ENCODE measurements around the gene TRPM5.
"Not testable (repeated sequence)": the region's sequence is repeated elsewhere in the genome, so short reads cannot be mapped to it uniquely, and the experiment has no call there.

The TRPM5 gene

DNA sequence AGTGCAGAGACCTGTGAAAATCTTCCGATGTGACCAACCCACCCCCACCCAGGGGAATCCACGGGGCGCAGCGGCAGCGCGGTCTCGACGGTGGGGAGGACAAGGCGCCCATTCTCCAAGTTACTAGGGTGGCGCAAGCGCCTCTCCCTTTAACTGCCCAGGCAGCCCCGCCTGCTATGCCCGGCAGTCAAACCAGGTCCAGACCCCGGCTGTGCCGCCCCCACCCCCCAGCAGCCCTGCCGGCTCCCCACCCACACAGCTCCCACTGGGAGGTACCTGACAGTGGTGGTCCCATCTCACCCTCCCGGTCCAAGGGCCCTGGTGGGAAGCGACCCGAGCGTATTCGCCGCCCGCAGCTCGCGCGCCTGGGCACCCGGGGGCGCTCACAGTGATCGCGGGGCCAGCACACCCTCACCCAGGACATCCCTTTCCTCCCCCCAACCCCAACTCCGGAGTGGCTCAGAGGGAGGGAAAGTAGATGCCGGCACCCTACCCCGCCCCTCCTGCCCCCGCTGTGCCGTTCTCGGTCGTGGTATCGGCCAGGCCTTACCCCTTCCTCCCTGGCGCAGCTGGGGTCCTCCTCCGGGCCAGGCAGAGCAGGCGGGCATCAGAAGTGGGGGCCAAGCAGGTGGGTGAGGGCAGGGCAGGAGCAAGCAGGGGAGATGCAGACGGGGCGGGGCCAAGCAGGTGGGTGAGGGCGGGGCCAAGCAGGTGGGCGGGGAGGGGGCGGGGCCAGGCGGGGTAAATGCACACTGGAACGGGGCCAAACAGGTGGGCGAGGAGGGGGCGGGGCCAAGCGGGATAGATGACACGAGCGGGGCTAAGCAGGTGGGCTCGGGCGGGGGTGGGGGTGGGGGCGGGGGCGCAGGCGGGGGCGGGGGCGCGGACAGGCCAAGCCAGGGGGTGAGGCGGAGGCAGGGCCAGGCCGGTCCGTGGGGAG, at the start of gene TRPM5:
TSS of gene TRPM5 (minus strand) at position 634 of the 940 bp plus-strand sequence. CDS start 21,478 bp downstream, outside the sequence.
- DNase-seq = no peak

DNA sequence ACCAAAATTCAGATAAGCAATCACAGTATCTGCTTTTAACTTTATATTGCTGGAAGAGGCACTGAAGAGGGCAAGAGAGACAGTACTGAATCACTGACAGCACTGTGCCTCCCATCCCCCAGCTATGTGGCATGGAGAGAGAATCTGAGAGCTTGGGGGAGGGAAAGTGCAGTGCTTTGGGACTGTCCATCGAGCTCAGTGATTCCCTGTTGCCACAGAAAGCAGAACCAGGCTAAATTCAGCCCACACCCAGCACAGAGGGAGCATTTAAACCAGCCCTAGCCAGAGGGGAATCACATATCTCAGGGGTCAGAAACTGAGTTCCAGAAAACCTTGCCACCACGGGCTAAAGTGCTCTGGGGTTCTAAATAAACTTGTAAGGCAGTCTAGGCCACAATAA, 44.8 kb upstream of the TRPM5 start:
- DNase-seq = no peak

- DNase-seq = no peak
Measured at GRCh38 chr11:2488004-2488403, 43.7 kb upstream of the TRPM5 start.

- DNase-seq = no peak
Measured at GRCh38 chr11:2484576-2485125, 40.3 kb upstream of the TRPM5 start.

DNA sequence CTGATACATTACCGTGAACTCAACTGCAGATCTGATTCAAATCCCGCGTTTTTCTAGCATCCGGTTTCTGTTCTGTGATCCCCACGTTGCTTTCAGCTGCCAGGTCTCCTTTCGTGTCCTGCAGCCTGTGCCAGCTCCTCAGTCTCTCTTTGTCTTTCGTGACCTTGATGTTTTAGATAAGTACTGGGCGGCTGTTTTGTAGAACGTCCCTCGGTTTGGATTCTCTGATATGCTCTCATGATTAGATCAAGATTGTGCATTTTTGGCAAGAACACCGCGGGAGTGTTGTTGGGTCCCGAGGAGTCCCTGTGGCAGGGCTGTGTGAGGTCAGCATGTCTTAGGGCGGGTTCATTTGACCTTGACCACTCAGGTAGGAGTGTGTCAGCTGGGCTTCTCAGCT, 39.1 kb upstream of the TRPM5 start:
- no peak for DNase-seq

- DNase-seq = no peak
Measured at GRCh38 chr11:2482745-2483144, 38.4 kb upstream of the TRPM5 start.

DNA sequence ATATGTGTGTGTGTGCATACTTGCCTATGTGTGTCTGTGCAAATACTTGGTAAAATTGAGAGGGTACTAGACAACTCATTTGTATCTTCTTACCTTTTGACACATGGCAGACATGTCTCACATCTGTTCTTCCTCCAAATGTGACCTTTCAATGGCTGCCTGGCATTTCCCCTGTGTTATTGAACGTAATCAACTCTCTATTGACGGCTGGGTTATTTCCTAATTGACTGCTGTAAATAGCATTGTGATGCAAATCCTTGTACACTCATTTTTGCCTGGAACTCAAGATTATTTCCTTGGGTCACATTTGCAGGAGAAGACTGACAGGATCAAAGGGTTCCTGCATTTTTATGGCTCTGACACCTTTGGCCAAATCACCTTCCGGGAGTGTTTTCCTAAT, 37.9 kb upstream of the TRPM5 start:
- no peak for DNase-seq

DNA sequence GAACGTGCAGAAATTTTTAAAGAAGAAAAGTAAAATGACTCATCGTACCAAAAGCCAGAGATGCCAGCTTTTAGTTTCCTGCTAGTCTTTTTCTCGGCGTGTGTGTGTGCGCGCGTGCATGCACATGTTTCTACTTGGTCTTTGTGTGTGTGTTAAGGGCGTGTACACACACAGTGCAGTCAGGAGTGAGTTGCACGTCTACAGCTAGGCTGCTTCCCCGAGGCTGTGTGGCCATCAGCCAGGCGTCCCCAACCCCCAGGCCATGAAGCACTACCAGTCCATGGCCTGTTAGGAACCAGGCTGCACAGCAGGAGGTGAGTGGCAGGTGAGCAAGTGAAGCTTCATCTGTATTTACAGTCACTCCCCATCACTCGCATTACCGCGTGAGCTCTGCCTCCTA, 36.9 kb upstream of the TRPM5 start:
- no peak for DNase-seq

DNA sequence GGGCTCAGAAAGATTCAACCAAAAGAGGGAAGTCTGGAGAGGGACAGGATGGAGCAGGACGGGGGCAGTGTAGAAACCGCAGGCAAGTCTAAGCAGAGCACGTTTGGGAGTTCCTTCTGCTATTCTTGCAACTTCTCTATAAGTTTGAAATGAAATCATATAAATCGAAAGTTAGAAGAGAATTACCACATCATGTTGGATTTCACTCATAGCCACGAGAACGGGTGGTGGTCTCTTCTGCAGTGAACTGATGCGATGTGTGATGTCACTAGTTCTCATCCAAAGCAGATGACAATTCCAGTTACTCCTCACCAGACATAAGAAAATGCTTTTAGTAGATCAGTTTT, 36.5 kb upstream of the TRPM5 start:
- no peak for DNase-seq

- not testable (repeated sequence) for DNase-seq
Measured at GRCh38 chr11:2480067-2480873, 36.0 kb upstream of the TRPM5 start.

DNA sequence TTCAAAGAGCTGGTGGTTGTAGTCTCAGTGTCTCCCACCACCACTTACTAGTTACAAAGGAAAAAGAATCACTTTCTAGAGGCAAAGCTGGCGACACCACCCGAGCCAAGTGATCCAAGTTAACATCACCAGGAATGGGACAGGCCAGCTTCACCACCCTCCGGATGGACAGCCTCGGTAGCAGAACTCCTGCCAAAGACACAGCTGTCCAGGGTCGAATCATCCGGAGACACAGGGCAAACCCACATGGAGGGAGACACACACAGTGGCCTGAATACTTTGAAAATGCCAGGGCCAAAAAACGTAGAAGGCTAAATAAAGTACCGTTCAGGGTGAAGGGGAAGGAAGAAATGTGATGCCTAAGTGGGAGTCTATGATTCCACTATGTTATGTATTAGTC, 33.6 kb upstream of the TRPM5 start:
- DNase-seq = no peak

GRCh38 chr11:2477254-2477653, 32.9 kb upstream of the TRPM5 start:
- no peak for DNase-seq

GRCh38 chr11:2475136-2475918, 31.0 kb upstream of the TRPM5 start:
- no peak for DNase-seq

GRCh38 chr11:2474059-2474901, 30.0 kb upstream of the TRPM5 start:
- no peak for DNase-seq

GRCh38 chr11:2473361-2474058, 29.2 kb upstream of the TRPM5 start:
- no peak for DNase-seq

DNA sequence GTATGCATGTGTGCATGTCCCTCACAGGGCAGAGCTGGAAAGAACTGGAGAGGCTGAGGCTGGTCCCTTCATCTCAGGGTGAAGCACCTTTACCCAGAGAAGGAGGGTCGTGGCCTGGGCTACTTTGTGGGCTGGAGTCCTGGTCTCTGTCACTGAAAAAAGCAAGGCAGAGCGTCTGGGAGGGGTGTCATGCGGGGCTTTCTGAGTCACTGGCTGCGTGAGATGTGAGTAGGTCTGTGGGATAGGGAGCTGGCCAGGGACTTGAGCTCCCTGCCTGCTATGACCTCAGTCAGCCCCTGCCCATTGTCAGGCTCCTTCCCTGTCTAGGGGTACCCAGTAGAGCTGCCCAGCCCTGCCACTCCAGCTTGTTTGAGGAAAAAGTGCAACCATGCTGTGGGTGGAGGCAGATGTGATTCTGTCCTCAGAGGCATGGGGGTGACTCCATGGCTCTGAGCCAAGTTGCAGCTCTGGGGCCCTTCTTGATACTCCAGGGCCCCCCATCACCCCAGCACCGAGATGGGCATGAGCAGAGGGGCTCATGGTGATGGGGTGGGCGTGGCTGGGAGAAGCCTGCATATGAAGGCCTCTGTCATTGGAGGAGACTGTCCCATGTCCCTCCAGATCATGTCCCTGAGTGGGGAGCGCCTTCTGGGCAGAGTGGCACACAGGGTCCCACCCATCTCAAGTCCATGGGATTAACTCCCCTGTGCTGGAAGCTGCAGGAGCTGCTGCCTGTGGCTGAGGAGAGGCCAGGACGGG, 28.3 kb upstream of the TRPM5 start:
- no peak for DNase-seq

GRCh38 chr11:2471804-2472096, 27.4 kb upstream of the TRPM5 start:
- DNase-seq = no peak

DNA sequence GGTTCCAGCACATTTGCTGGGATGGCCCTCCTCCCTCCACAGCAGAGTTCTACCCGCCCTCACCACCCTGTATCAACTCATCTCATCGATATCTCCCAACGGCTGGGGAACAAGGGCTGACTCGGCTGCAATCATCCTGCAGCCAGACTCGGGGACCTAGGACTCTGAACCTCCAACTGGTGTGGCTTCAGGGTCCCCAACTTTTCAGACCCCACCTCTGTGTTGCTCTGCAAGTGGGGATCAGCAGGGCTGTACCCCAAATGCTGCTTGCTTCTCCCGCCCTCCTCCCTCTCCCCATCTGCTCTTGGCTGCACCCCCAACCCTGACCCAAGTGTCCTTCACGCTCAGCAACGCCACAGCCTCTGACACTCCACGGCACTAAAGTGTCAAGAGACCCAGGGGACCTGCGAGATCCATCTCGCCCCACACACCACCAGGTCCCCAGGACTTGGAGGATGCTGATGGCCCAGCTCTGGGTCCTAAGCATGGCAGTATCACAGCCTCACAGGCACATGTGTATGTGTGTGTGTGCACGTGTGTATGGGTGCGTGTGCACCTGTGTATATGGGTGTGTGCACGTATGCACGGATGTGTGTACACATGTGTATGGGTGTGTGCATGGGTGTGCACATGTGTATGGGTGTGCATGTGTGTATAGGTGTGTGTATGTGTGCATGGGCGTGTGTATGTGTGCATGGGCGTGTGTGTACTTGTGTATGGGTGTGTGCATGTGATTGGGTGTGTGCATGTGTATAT, 26.9 kb upstream of the TRPM5 start:
- DNase-seq = no peak

DNA sequence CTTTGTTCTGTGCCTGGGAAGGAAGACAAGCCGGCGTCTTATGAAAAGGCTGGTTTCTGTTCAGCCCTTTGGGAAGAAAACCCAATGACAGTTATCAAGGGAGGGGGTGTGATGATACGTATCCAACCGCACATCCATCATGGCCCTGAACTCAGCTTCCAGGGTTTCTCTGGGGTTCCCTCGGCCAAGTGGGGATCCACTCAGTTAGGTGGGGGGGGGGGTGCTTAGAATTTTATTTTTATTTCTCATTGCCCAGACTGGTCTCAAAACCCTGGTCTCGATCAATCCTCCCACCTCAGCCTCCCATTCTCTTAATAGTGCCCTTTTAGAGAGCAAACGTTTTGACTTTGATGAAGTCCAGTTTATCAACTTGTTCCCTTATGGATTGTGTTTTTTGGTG, 26.2 kb upstream of the TRPM5 start:
- DNase-seq = no peak
